Measurements from ENCODE around the gene CNTNAP2.

DNA sequence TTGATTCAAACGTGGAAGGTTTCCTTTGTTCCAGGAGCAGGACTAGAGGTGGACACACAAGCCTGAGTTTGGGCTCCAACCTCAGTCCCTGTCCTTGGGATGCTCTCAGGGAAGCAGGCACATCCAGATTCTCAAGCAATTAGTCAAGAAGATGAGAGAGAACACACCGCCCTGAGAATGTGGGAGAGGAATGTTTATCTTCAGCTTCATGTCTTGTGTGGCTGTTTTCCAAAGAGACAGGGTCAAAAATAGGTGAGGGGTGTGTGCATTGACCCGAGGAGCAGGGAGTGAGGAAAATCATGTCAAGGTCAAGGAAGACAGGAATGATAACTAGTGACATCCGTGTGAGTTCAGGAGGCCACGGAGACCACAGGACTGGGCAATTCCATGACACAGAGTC lies 2001.8 kb downstream of the CNTNAP2 start:
- TF ChIP-seq, protein P1, sequence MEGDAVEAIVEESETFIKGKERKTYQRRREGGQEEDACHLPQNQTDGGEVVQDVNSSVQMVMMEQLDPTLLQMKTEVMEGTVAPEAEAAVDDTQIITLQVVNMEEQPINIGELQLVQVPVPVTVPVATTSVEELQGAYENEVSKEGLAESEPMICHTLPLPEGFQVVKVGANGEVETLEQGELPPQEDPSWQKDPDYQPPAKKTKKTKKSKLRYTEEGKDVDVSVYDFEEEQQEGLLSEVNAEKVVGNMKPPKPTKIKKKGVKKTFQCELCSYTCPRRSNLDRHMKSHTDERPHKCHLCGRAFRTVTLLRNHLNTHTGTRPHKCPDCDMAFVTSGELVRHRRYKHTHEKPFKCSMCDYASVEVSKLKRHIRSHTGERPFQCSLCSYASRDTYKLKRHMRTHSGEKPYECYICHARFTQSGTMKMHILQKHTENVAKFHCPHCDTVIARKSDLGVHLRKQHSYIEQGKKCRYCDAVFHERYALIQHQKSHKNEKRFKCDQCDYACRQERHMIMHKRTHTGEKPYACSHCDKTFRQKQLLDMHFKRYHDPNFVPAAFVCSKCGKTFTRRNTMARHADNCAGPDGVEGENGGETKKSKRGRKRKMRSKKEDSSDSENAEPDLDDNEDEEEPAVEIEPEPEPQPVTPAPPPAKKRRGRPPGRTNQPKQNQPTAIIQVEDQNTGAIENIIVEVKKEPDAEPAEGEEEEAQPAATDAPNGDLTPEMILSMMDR (conservative IDR thresholded peaks at IDR 0.05; ENCODE audit: low read length), result no peak
- no peak for TF ChIP-seq EZH2phosphoT487 (IDR thresholded peaks at IDR 0.05; ENCODE audit: borderline replicate concordance, low read depth, low read length)
